Measurements from ENCODE around the gene ADAMTSL4. TPM values are rescaled to one million over a fixed set of nuclear protein-coding genes. Genes with fewer than 3 reads are reported as not detected.
"Not testable (repeated sequence)": the region's sequence is repeated elsewhere in the genome, so short reads cannot be mapped to it uniquely, and the experiment has no call there.

ADAMTSL4 gene
- total and polyA plus RNA-seq, 2 donors (not counting 3 experiments of a cell fraction or from before 2014, with no cell fraction given) = 0.73 to 1.0 TPM

DNA sequence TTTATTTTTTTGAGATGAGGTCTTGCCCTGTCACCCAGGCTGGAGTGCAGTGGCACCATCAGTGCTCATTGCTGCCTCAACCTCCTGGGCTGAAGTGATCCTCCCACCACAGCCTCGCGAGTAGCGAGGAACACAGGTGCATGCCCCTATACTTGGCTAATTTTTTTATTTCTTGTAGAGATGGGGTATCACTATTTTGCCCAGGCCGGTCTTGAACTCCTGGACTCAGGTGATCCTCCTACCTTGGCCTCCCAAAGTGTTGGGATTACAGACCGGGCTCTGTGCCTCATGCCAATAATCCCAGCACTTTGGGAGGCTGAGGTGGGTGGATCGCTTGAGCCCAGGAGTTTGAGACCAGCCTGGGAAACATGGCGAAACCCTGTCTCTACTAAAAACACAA is 32.2 kb downstream of the ADAMTSL4 start:
- dilution Hi-C loops (cut with MboI; ENCODE audit: extremely low pct_ligation_motif_present, low sequenced_read_pairs); H3K27me3 ChIP-seq (ENCODE audit: control insufficient read depth in 2 of 2, insufficient read depth in 2 of 2, low read length in 2 of 2); POLR2A ChIA-PET; H3K9me3 ChIP-seq (replicated peaks; ENCODE audit: control insufficient read depth, insufficient read depth, low read length); H3K4me3 ChIP-seq (replicated peaks in 1 of 3; ENCODE audit: insufficient read depth in 1 of 3, low read depth in 1 of 3, low read length in 3 of 3); FAIRE-seq; BruUV-seq (replicated peaks); H2AFZ ChIP-seq (ENCODE audit: low read depth, low read length); H3K9me1 ChIP-seq (replicated peaks; ENCODE audit: control insufficient read depth, extremely low read depth, insufficient read depth, low read length); intact Hi-C loops (cut with micrococcal nuclease); H3K9ac ChIP-seq (replicated peaks; ENCODE audit: extremely low read depth, insufficient read depth, low read length); H3K4me1 ChIP-seq (ENCODE audit: control insufficient read depth, extremely low read depth, insufficient read depth, low read length); H3K27ac ChIP-seq (ENCODE audit: insufficient read depth, low read depth, low read length); H3K4me2 ChIP-seq (ENCODE audit: insufficient read depth, low read length); DNase-seq (ENCODE audit: low read depth, low spot score): not testable (repeated sequence)
- Histone ChIP-seq H3K36me3 (ENCODE audit: control insufficient read depth in 2 of 2, extremely low read depth in 1 of 2, insufficient read depth in 2 of 2, low read length in 2 of 2) (peaks cover 0 to 15% of the 10 kb centered on the region in 2 experiments), H3K79me2 (ENCODE audit: control insufficient read depth, insufficient read depth, low read length) (peaks cover 36% of the 10 kb centered on the region), H4K20me1 (replicated peaks; ENCODE audit: control insufficient read depth, extremely low read depth, insufficient read depth, low read length) (peaks cover 15% of the 10 kb centered on the region)
- CTCF ChIA-PET = interaction anchor here (10.3 to 13.4 kb wide), 2 partner anchors 19 to 39 kb away, joined by 147 to 184 read pairs; no protein-coding TSS in a partner anchor

- H3K4me1 ChIP-seq (ENCODE audit: control insufficient read depth, extremely low read depth, insufficient read depth, low read length); H3K36me3 ChIP-seq (ENCODE audit: control insufficient read depth in 2 of 2, extremely low read depth in 1 of 2, insufficient read depth in 2 of 2, low read length in 2 of 2); H3K9ac ChIP-seq (replicated peaks; ENCODE audit: extremely low read depth, insufficient read depth, low read length); H3K27me3 ChIP-seq (ENCODE audit: control insufficient read depth in 2 of 2, insufficient read depth in 2 of 2, low read length in 2 of 2); FAIRE-seq; H3K9me1 ChIP-seq (replicated peaks; ENCODE audit: control insufficient read depth, extremely low read depth, insufficient read depth, low read length); H3K9me3 ChIP-seq (replicated peaks; ENCODE audit: control insufficient read depth, insufficient read depth, low read length); H3K4me3 ChIP-seq (replicated peaks in 1 of 3; ENCODE audit: insufficient read depth in 1 of 3, low read depth in 1 of 3, low read length in 3 of 3); DNase-seq (ENCODE audit: low read depth, low spot score); POLR2A ChIA-PET; H3K27ac ChIP-seq (ENCODE audit: insufficient read depth, low read depth, low read length); dilution Hi-C loops (cut with MboI; ENCODE audit: extremely low pct_ligation_motif_present, low sequenced_read_pairs); BruUV-seq (replicated peaks); H2AFZ ChIP-seq (ENCODE audit: low read depth, low read length); H3K4me2 ChIP-seq (ENCODE audit: insufficient read depth, low read length); intact Hi-C loops (cut with micrococcal nuclease): not testable (repeated sequence)
- CTCF ChIA-PET = interaction anchor here (10.3 to 13.4 kb wide), 2 partner anchors 20 to 39 kb away, joined by 147 to 184 read pairs; no protein-coding TSS in a partner anchor
- peaks cover 31% of the 10 kb centered on the region for H3K79me2 ChIP-seq (ENCODE audit: control insufficient read depth, insufficient read depth, low read length)
- H4K20me1 ChIP-seq (replicated peaks; ENCODE audit: control insufficient read depth, extremely low read depth, insufficient read depth, low read length) = peaks cover 11% of the 10 kb centered on the region
Measured at GRCh38 chr1:150581962-150582361, 32.8 kb downstream of the ADAMTSL4 start.
